Erythroblast (primary cell): Measurements from ENCODE around the gene TMX1.
"Not testable (repeated sequence)": the region's sequence is repeated elsewhere in the genome, so short reads cannot be mapped to it uniquely, and the experiment has no call there.

Source experiments
- DNase-seq, 2 experiments: peaks; one replicate each; lab custom pipeline; 2025; lab: John Stamatoyannopoulos, UW
- GATA1 ChIP-seq: IDR thresholded peaks from 2 replicates; pipeline ENCODE4 v1.6.1; 2011; ENCODE audit warnings: low read depth, mild to moderate bottlenecking, control low read depth, low read length, moderate library complexity
- POLR2A ChIP-seq: IDR thresholded peaks from 2 replicates; pipeline ENCODE4 v1.6.1; 2011; ENCODE audit warnings: mild to moderate bottlenecking, low read length

TMX1 gene

DNA sequence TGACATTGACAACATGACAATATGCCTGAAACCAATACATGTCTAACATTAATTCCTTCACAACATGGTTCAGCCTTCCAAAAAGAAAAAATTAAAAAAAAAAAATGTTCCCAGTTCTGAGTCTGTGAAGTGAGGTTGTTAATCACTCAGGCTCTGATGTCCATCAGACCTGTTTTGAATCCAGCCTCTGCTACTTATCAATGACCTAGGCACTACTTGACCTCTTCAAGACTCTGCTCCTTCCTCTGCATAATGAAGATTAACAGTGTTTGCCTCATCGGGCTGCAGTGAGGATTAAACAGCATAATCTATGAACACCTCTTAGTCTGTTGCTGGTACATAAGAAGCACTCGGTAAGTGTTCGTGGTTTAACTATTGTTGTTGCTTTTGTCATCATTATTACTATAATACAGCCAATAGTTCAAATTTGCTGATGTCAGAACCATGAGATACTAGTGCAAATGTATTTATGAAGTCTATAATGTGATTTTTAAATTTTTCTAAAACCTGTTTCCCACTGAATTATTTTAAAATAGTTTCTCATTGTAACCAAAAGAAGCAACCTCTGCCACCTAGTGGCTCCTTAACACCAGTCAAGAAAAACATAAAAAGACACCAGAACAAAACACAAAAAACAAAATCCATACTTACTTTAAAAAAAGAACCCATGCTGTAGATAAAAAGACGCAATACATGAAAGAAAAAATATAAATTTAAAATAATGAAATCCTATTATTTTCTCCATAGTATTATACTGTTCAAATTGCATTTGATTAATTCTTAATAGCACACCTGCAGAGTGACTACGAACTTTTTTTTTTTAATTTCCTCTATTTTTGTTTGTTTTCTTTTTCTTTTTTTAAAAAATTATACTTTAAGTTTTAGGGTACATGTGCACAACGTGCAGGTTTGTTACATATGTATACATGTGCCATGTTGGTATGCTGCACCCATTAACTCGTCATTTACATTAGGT lies 20.3 kb upstream of the TMX1 start:
- peak; percentile 39 to 75 for DNase-seq

DNA sequence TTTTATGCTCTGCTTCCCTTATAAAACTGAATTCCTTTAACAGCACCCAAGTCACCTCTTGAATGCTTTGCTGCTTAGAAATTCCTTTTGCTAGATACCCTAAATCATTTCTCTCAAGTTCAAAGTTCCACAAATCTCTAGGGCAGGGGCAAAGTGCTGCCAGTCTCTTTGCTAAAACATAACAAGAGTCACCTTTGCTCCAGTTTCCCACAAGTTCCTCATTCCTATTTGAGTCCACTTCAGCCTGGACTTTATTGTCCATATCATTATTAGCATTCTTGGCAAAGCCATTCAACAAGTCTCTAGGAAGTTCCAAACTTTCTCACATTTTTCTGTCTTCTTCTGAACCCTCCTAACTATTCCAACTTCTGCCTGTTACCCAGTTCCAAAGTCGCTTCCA lies 16.6 kb upstream of the TMX1 start:
- DNase-seq: not testable (repeated sequence)

More for the DNA sequence above, 20.3 kb upstream of the TMX1 start:
- TF ChIP-seq POLR2A (no peak), GATA1 (no peak)

DNA sequence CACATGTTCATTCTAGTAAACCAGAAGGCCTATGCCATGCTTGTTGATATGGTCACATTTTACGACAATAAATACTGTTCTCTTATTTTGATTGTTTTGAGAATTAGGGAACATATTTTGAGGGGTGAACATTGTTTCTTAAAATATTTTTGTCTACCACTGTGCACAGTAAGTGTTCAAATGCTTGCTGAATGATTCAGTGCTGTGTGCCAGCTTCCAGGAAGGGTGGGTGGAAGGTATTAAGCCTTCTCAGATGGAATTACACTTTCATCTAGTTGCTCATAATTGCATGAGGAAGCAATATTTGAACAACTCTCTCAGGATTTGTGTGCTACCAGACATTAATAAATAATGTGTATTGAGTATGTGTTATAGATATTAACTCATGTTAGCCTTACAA lies 15.5 kb upstream of the TMX1 start:
- TF ChIP-seq POLR2A (no peak), GATA1 (no peak)
- no peak for DNase-seq

DNA sequence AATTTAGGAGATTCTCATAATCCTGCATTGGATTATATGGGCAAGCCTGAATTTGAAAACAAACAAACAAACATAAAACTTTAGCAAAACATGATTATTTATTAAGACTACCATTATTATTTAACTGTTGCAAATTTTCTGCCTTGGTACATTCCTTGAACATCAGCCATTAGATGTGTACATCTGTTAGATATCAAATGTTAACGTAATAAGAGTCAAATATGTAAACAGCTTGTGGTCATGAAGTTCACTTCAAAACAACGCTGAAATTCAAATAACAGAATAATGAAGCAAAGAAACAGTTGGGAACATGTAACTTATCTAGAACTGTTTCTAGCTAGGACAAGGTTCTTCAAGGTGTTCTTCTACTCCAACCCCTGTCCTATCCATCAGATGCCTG lies 14.3 kb upstream of the TMX1 start:
- TF ChIP-seq POLR2A: no peak
- no peak for TF ChIP-seq GATA1
- DNase-seq: no peak

DNA sequence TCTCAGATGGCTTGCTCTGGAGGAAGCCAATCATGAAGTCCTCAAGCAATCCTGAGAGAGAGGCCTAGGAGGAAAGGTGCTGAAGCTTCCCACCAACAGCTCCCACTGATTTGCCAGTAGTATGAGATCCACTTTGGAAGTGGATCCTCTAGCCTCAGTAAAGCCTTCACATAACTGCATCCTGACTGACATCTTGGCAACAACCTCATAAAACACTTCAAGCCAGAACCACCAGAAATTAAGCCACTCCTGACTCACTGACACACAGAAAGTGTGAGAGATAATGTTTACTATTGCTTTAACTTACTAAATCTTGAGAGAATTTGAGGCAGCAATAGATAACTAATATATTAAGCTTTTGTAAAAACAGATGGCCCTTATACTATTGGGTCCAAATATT lies 11.7 kb upstream of the TMX1 start:
- TF ChIP-seq POLR2A (no peak), GATA1 (no peak)
- DNase-seq: no peak

DNA sequence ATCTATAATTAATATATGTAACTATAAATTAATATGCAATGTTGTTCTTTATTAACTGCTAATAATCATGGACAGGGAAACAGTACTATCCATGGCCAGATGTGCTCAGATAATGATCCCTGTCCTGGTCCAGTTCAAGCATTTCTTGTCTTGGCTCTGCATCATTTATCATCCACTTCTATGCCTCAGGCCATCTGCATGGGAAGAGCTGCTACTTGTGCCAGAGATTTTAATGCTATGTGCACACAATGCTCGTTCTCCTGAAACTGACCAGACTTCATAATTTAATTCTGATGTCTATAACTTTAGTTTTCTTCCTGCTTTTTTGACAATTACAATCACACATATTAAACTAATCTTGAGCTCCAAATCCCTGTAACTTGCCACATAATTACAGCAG lies 11.2 kb upstream of the TMX1 start:
- DNase-seq: no peak
- TF ChIP-seq GATA1 (no peak), POLR2A (no peak)

DNA sequence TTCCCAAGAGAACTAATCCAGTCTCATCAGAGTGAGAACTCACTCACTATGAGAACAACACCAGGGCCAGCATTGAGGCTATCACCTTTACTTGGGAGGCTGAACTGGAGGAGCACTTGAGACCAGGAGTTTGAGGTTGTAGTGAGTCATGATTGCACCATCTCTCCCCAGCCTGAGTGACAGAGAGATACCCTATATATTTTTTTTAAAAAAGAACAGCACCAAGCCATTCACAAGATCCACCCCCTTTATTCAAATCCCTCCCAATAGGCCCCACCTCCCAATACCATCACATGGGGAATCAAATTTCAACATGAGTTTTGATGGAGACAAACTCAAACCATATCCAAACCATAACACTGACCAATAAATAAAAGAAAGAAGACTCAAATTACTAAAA lies 3.7 kb upstream of the TMX1 start:
- peak in 1 of 2 experiments; percentile 20 for DNase-seq
- TF ChIP-seq POLR2A: no peak
- TF ChIP-seq GATA1: no peak

DNA sequence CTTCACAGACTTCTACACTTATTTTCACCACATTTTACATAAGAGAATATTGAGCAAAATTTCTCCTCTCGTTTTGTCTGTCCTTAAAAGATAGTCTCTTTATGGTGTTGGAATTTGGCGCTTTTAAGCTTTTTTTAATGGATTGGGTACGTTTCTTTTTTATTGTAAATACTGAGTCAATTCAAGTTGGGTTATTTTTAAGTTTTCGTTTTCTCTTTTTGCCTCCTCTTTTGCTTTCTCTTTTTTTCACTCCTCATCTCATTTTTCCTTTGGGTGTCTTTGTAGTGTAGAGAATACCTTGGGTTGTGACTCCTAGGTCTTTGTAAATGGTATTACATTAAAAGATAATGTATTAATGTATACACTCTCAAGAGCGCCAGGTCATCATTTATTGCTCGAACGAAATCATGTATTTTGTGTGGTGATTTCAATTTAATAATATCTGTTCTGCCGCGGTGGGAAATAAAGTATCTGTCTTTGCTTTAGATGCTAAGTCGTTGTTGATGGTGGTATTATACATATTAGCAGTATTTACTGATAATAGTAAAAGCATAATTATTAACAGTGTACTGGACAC lies 845 bp downstream of the TMX1 start:
- TF ChIP-seq POLR2A (no peak), GATA1 (no peak)
- peak in 1 of 2 experiments; percentile 53 for DNase-seq

DNA sequence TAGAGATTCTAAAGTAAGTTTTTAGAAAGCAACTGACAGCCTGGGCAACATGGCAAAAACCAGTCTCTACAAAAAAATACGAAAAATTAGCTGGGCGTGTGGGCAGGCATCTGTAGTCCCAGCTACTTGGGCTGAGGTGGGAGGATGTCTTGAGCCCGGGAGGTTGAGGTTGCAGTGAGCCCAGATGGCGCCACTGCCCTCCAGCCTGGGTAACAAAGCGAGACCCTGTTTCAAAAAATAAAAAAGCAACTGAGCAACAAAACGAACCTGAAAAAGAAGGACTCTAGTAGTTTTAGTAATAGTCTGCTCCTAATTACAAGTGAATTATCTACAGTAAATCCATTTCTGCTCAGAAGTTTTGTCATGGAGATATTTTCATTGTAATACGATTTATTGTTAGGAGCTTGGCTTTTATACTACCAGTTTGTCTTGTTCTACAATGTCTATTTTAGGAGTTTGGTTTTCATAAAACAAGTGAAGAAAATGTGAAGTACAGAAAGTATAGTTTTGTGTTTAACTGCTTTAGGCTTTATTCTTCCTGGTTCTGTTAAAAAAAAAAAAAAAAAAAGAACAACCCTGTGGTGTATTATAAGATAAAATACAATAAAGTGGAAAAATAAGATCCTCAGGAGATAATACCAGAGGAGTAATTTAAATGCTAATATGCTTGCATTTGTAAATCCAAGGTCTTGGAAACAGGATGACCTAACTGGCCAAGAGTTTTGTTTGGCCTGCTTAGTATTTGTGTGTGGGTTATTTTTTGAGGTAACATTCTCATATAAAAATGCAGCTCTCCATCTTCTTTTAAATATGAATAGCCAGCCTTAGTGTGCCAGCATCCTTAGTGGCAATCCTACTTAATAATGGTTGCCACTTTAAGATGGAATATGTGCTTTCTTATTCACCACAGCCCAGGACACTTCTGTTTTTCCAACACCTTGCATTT lies 2.8 kb downstream of the TMX1 start:
- no peak for DNase-seq
- no peak for TF ChIP-seq GATA1
- no peak for TF ChIP-seq POLR2A

DNA sequence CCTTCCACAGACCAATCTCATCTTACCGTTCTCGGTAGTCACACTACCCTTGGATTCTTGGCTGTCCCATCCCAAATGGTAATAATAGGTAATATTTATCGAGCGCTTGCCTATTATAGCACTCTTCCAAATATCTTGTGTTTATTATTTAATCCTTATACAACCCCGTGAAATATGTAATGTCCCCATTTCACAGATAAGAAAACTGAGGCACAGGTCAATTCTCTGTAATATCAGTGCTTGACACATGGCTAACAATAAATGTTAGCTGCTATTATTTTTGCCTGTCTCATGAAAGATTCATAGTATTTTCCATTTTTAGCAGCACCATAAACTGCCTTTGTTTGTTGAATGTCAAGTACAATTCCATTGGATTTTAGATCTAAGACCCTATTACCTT lies 4.5 kb downstream of the TMX1 start:
- TF ChIP-seq GATA1 (no peak), POLR2A (no peak)
- DNase-seq: no peak

DNA sequence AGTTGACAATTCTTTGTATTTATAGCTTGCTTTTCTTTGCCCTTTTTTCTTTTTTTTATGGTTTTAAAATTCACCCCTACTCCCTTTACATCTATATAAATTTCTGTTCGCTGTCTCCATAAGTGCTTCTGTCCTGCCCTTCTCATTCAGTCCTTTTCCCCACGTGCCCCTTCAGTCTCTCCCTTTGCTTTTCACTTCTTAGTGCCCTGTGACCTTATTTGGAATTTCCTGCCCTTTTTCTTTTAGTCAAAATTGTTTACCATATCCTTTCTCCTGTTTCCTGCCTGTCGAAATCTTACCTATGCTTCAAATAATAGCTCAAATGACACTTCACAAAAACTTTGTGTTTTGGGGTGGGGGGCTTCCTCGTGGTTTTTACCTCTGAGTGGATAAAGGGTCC lies 6.0 kb downstream of the TMX1 start:
- no peak for TF ChIP-seq GATA1
- no peak for TF ChIP-seq POLR2A
- no peak for DNase-seq

DNA sequence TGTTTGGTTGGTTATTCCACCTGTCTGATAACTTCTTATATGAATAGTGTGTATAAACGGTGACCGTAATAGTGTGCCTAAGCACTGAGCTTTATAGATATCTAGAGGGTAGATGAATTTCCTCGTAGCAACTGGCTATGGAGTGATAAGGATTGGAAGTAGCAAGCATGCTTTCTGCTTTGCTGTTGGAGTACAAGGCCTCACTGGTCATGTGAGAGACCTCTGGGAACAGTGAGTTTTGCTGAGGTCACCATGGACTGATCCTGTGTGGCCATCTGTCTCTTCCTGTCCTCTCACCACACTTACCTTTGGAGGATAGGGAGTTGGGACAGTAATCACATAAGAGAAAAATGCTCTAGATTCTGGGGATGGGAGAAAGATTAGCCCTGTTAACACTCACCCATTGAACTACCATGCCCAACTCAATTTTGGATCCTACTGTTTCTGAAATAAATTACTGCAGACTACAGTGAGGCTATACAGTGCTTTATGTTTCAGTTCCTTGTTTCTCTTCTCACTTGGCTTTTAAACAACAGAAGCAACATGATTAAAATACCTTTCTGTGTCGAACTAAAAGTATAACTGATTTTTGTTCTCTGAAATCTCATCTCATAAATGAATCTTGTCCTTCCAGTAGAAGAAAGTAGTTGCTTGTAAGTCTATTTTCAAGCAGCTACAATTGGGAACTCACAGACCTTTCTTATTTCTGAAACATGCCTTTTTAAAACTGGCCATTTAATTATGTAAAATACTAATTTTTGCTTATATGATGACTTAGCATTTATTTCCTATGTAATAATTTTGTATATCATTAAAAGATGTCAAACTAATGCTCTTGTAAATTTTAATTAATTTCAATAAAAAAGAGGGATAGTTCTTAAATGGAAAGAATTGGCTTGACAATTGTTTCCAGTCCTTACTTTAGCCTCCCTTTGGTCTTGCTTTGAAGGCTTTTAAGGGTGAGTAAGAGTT lies 8.3 kb downstream of the TMX1 start:
- peak; percentile 21 to 39 for DNase-seq
- TF ChIP-seq GATA1: no peak
- TF ChIP-seq POLR2A: no peak
